Measurements from ENCODE around the gene ASCL1. TPM values are rescaled to one million over a fixed set of nuclear protein-coding genes. Genes with fewer than 3 reads are reported as not detected.

Gene ASCL1
- total RNA-seq, 1 experiment from 2014 or later: not detected

DNA sequence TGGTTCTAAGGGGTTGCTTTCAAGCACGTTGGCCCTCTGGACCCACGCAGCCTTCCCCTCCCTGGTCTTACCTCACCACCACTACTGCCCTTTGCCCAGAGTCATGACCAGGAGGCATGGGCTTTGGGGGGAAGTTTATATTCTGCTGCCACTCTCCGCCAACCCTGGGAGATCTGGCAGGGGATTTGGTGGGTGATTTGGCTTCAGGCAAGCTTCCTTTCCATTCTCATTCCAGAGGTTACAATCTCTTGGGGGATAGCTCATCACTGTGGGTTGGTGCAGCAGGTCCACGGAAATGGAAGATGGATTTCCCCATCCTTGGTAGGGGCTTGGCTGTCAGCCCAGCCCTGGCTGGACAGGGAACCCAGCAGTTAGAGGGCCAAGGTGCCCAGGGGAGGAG lies 46.7 kb upstream of the ASCL1 start:
- ChIA-PET CTCF (no interaction called here), POLR2A (ENCODE audit: low non-redundant PET) (no interaction called here)
- Histone ChIP-seq H3K4me3 (ENCODE audit: low read depth, low read length, poor library complexity, severe bottlenecking) (no peak overlapping the region), H3K27ac (ENCODE audit: low read depth, low read length, poor library complexity, severe bottlenecking) (no peak overlapping the region), H3K9me3 (ENCODE audit: low read depth, low read length, poor library complexity, severe bottlenecking) (no peaks in the 10 kb centered on the region), H3K27me3 (replicated peaks; ENCODE audit: insufficient read depth, low read depth, low read length, poor library complexity) (peaks cover 13% of the 10 kb centered on the region), H3K36me3 (ENCODE audit: insufficient read depth, low read length, poor library complexity, severe bottlenecking) (no peaks in the 10 kb centered on the region), H3K4me1 (ENCODE audit: insufficient read depth, low read length, poor library complexity, severe bottlenecking) (no peaks in the 10 kb centered on the region)
- no peak for TF ChIP-seq EZH2 (IDR thresholded peaks at IDR 0.05; ENCODE audit: borderline replicate concordance, low read depth, low read length, poor library complexity, severe bottlenecking)
- TF ChIP-seq, protein P1, sequence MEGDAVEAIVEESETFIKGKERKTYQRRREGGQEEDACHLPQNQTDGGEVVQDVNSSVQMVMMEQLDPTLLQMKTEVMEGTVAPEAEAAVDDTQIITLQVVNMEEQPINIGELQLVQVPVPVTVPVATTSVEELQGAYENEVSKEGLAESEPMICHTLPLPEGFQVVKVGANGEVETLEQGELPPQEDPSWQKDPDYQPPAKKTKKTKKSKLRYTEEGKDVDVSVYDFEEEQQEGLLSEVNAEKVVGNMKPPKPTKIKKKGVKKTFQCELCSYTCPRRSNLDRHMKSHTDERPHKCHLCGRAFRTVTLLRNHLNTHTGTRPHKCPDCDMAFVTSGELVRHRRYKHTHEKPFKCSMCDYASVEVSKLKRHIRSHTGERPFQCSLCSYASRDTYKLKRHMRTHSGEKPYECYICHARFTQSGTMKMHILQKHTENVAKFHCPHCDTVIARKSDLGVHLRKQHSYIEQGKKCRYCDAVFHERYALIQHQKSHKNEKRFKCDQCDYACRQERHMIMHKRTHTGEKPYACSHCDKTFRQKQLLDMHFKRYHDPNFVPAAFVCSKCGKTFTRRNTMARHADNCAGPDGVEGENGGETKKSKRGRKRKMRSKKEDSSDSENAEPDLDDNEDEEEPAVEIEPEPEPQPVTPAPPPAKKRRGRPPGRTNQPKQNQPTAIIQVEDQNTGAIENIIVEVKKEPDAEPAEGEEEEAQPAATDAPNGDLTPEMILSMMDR (conservative IDR thresholded peaks at IDR 0.05; ENCODE audit: low read depth, low read length): no peak
- intact Hi-C loops (cut with micrococcal nuclease; ENCODE audit: unreplicated experiment): no loop called here
- BruUV-seq (replicated peaks): no TSS peak
- DNase-seq (ENCODE audit: low spot score): no peak

DNA sequence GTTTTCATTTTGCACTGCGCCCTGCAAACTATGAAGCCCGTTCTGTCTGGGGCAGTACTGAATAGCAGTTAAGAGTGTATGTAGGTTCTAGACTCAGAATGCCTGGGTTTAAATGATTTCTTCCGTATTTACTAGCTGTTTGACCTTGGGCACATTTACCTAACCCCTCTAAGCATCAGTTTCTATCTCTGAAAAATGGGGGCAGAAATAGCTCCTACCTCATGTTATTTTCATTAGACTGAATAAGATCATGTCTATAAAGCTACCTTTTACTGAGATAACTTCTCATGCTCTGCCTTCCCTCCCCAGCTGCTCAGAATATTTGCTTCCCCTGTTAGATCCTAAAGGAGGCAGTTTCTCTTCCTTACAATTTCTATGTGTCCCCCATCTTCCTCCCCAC lies 46.2 kb upstream of the ASCL1 start:
- no peaks in the 10 kb centered on the region for H3K4me1 ChIP-seq (ENCODE audit: insufficient read depth, low read length, poor library complexity, severe bottlenecking)
- BruUV-seq (replicated peaks): no TSS peak
- ChIA-PET POLR2A (ENCODE audit: low non-redundant PET) (no interaction called here), CTCF (no interaction called here)
- H3K27me3 ChIP-seq (replicated peaks; ENCODE audit: insufficient read depth, low read depth, low read length, poor library complexity): peaks cover 8% of the 10 kb centered on the region
- no peaks in the 10 kb centered on the region for H3K36me3 ChIP-seq (ENCODE audit: insufficient read depth, low read length, poor library complexity, severe bottlenecking)
- no peak overlapping the region for H3K27ac ChIP-seq (ENCODE audit: low read depth, low read length, poor library complexity, severe bottlenecking)
- intact Hi-C loops (cut with micrococcal nuclease; ENCODE audit: unreplicated experiment): no loop called here
- no peaks in the 10 kb centered on the region for H3K9me3 ChIP-seq (ENCODE audit: low read depth, low read length, poor library complexity, severe bottlenecking)
- H3K4me3 ChIP-seq (ENCODE audit: low read depth, low read length, poor library complexity, severe bottlenecking): no peak overlapping the region
- no peak for DNase-seq (ENCODE audit: low spot score)
- TF ChIP-seq, protein P1 (conservative IDR thresholded peaks at IDR 0.05; ENCODE audit: low read depth, low read length): no peak
- TF ChIP-seq EZH2 (IDR thresholded peaks at IDR 0.05; ENCODE audit: borderline replicate concordance, low read depth, low read length, poor library complexity, severe bottlenecking): no peak

DNA sequence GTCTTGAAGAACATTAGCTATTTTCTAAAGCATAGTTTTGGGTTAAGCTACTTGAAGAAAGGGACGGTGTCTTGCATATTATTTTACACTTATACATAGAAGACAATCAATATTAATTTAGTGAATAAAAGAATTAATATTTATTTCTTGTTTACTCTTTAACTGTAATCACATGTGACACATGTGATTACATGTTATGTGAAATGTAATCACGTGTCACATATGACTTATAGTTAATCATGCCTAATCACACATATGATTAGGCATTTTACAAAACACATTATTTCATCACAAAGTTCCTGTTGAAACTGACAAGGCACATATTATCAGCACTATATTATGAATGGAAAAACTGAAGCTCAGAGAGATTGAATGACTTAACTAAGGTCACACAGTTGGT lies 45.2 kb upstream of the ASCL1 start:
- H3K27ac ChIP-seq (ENCODE audit: low read depth, low read length, poor library complexity, severe bottlenecking): no peak overlapping the region
- ChIA-PET POLR2A (ENCODE audit: low non-redundant PET) (no interaction called here), CTCF (no interaction called here)
- TF ChIP-seq, protein P1 (conservative IDR thresholded peaks at IDR 0.05; ENCODE audit: low read depth, low read length): no peak
- no peak for TF ChIP-seq EZH2 (IDR thresholded peaks at IDR 0.05; ENCODE audit: borderline replicate concordance, low read depth, low read length, poor library complexity, severe bottlenecking)
- H3K27me3 ChIP-seq (replicated peaks; ENCODE audit: insufficient read depth, low read depth, low read length, poor library complexity): peaks cover 5% of the 10 kb centered on the region
- H3K36me3 ChIP-seq (ENCODE audit: insufficient read depth, low read length, poor library complexity, severe bottlenecking): no peaks in the 10 kb centered on the region
- H3K4me3 ChIP-seq (ENCODE audit: low read depth, low read length, poor library complexity, severe bottlenecking): no peak overlapping the region
- no peaks in the 10 kb centered on the region for H3K9me3 ChIP-seq (ENCODE audit: low read depth, low read length, poor library complexity, severe bottlenecking)
- H3K4me1 ChIP-seq (ENCODE audit: insufficient read depth, low read length, poor library complexity, severe bottlenecking): no peaks in the 10 kb centered on the region
- intact Hi-C loops (cut with micrococcal nuclease; ENCODE audit: unreplicated experiment): no loop called here
- no TSS peak for BruUV-seq (replicated peaks)
- DNase-seq (ENCODE audit: low spot score): no peak
